KMS-11 (cell line): Measurements from ENCODE around the gene BBLN.

Experiments
- H2AFZ ChIP-seq: fragments of 200-600 bp; sonication (generic); 2 replicates; pipeline ENCODE4 v1.6.1; 2016; ENCODE audit warnings: antibody characterized with exemption, mixed run types, low read depth
- H3K27ac ChIP-seq: fragments of 200-600 bp; sonication (generic); 2 replicates; pipeline ENCODE4 v1.6.1; 2016; ENCODE audit warnings: mild to moderate bottlenecking, mixed run types
- H3K27me3 ChIP-seq: fragments of 200-600 bp; sonication (generic); 2 replicates; pipeline ENCODE4 v1.6.1; 2017; ENCODE audit warnings: mild to moderate bottlenecking, low read depth, mixed run types, moderate library complexity; ENCODE audit not compliant: insufficient read depth
- H3K36me3 ChIP-seq: fragments of 200-600 bp; sonication (generic); 2 replicates; pipeline ENCODE4 v1.6.1; 2017; ENCODE audit warnings: mild to moderate bottlenecking, mixed run types; ENCODE audit not compliant: insufficient read depth
- H3K4me1 ChIP-seq: fragments of 200-600 bp; sonication (generic); 2 replicates; pipeline ENCODE4 v1.6.1; 2016; ENCODE audit warnings: mild to moderate bottlenecking, low read depth, mixed run types; ENCODE audit not compliant: poor library complexity, severe bottlenecking
- H3K4me2 ChIP-seq: fragments of 200-600 bp; sonication (generic); 2 replicates; pipeline ENCODE4 v1.7.0; 2016; ENCODE audit warnings: mild to moderate bottlenecking, mixed run types
- H3K4me3 ChIP-seq: fragments of 200-600 bp; sonication (generic); IDR thresholded peaks from 2 replicates; pipeline ENCODE4 v1.6.1; 2017; ENCODE audit warnings: low read depth, low read length, mixed read lengths; ENCODE audit not compliant: insufficient read depth
- H3K79me2 ChIP-seq: fragments of 200-600 bp; sonication (generic); 2 replicates; pipeline ENCODE4 v1.6.1; 2016; ENCODE audit warnings: low read depth, mixed run types; ENCODE audit not compliant: insufficient read depth
- H3K9ac ChIP-seq: fragments of 200-600 bp; sonication (generic); 2 replicates; pipeline ENCODE4 v1.6.1; 2016; ENCODE audit warnings: mild to moderate bottlenecking, mixed run types
- H4K20me1 ChIP-seq: fragments of 200-600 bp; sonication (generic); 2 replicates; pipeline ENCODE4 v1.6.1; 2016; ENCODE audit warnings: mild to moderate bottlenecking, mixed run types; ENCODE audit not compliant: insufficient read depth
- TF ChIP-seq, protein P1 (sequence below): fragments of 200-600 bp; sonication (generic); conservative IDR thresholded peaks from 2 replicates; pipeline ENCODE4 v1.6.1; 2017; ENCODE audit warnings: low read depth, mild to moderate bottlenecking, antibody characterized with exemption, low read length, moderate library complexity, mixed read lengths

Gene BBLN

DNA sequence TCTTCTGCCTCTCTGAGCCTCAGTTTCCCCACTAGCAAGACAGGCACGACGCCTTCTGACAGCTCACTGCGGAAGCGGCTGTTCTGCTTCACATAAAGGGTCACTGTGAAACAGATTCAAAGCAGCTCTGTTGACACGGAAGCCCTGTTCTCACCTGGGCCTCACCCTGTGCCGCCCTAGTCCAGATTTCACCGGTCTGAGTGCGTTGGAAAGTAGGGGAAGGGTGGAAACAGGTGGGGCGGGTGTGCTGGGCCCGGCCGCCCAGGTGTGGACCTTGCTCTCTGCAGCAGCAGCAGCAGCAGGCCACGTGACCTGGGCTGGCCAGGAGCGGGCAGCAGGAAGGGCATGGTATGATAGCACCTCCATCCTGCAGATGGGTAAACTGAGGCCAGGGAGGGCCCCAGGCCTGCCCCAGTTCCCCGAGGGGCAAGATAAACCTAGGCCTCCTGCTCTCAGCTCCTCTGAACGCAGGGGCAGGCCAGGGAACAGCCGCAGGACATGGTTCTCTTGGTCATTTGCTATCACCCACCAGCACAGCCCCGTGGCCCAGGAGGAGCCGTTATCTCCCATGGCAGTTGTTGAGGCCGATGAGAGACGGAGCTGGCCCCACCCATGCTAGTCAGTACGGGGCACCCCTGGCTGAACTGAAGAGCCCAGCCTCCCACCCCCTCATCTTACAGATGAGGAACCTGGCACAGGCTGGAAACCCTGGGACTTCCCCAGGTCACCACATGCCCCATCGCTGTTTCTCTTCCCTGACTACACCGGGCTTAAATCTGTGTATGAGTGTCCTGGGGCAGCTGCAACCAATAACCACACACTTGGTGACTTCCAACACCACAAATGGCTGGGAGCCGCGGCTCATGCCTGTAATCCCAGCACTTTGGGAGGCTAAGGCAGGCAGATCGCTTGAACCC is 44.6 kb upstream of the BBLN start:
- H4K20me1 ChIP-seq = no peaks in the 10 kb centered on the region
- H3K4me1 ChIP-seq = peaks cover 26% of the 10 kb centered on the region

DNA sequence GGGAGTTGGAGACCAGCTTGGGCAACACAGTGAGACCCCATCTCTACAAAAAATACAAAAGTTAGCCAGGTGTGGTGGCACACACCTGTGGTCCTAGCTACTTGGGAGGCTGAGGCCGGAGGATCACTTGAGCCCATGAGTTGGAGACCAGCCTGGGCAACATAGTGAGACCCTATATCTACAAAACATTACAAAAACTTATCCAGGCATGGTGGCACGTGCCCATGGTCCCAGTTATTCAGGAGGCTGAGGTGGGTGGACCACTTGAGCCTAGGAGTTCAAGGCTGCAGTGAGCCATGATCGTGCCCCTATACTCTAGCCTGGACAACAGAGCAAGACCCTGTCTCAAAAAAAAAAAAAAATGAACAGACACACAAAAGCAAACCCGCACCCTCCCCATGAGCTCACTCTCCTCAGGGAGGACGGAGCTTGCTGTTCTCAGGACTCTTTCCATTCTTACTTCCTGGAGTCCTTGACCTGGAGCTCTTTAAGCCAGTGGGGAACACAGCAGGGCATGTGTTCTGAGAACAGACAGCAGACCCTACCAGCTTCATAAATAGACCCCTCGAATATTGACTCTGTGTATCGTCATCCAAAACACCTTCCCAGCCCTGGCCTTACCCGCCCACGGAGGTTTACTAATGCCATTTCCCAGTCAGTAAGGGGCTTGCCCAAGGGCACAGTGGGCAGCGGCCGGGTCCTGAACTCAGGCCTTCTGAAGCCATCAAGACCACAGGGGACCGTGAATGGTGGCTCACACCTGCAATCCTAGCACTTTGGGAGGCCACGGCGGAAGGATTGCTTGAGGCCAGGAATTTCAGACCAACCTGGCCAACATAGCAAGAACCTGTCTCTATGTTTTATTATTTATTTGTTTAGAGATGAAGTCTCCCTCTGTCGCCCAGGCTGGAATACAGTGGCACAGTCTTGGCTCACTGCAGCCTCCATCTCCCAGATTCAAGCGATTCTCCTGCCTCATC is 43.7 kb upstream of the BBLN start:
- TF ChIP-seq, protein P1, sequence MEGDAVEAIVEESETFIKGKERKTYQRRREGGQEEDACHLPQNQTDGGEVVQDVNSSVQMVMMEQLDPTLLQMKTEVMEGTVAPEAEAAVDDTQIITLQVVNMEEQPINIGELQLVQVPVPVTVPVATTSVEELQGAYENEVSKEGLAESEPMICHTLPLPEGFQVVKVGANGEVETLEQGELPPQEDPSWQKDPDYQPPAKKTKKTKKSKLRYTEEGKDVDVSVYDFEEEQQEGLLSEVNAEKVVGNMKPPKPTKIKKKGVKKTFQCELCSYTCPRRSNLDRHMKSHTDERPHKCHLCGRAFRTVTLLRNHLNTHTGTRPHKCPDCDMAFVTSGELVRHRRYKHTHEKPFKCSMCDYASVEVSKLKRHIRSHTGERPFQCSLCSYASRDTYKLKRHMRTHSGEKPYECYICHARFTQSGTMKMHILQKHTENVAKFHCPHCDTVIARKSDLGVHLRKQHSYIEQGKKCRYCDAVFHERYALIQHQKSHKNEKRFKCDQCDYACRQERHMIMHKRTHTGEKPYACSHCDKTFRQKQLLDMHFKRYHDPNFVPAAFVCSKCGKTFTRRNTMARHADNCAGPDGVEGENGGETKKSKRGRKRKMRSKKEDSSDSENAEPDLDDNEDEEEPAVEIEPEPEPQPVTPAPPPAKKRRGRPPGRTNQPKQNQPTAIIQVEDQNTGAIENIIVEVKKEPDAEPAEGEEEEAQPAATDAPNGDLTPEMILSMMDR = no peak
- H3K4me1 ChIP-seq = peaks cover 26% of the 10 kb centered on the region
- no peaks in the 10 kb centered on the region for H3K79me2 ChIP-seq
- H3K4me2 ChIP-seq = peak overlapping the region; percentile 40; the same call in 1 of the 2 replicates
- no peaks in the 10 kb centered on the region for H3K27me3 ChIP-seq
- H3K4me3 ChIP-seq = no peak overlapping the region
- no peak overlapping the region for H3K9ac ChIP-seq
- no peaks in the 10 kb centered on the region for H4K20me1 ChIP-seq
- H3K36me3 ChIP-seq = no peaks in the 10 kb centered on the region
- H2AFZ ChIP-seq = no peak overlapping the region
- peak overlapping the region; percentile 53 for H3K27ac ChIP-seq

More for the DNA sequence above, 44.6 kb upstream of the BBLN start:
- Histone ChIP-seq H3K79me2 (no peaks in the 10 kb centered on the region), H3K4me3 (no peak overlapping the region), H2AFZ (no peak overlapping the region), H3K9ac (no peak overlapping the region), H3K27me3 (no peaks in the 10 kb centered on the region), H3K27ac (peak overlapping the region; percentile 53), H3K36me3 (no peaks in the 10 kb centered on the region), H3K4me2 (peak overlapping the region; percentile 40; the same call in 1 of the 2 replicates)
- TF ChIP-seq, protein P1 = no peak

DNA sequence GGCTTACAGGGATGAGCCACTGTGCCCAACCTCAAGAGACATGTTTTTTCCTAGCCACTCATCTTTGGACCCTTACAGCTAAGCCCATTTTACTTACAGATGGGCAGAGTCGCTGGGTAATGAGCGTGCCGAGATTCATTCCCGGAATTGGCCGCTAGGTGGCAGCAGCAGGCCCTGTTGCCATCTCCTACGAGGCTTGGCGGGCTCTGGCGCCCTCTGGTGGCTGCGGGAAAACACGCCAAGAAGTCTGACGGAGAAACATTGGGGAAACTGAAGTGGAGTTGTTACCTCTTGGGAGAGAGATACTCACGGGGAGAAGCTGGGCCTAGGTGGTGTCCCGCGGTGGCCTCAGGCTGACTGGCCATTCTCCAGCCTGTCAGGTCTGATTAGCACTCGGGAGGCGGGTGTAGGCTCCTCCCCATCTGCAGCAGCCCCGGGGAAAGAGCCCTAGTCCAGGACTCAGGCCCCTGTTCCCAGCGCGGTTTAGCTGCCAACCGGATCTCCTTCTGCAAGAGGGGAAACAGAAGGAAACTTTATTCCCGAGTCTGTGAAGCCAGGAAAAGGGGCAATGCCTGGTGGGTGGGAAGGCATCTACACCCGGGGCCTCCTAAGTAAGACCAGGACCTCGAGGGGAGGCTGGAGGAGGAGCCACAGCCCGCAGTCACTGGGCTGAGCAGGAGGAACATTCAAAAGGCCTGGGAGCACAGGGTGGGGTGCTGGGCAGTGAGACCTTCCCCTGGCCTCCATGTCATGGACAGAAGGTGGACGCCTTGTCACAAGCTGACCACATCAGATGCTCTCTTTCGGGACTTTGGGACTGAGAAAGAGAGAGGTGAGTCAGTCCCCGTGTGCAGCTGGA is 42.2 kb upstream of the BBLN start:
- peaks cover 26% of the 10 kb centered on the region for H3K4me1 ChIP-seq
- no peak overlapping the region for H2AFZ ChIP-seq
- TF ChIP-seq, protein P1 = peak; percentile 99
- no peak overlapping the region for H3K9ac ChIP-seq
- H3K27ac ChIP-seq = no peak overlapping the region
- no peaks in the 10 kb centered on the region for H3K27me3 ChIP-seq
- no peaks in the 10 kb centered on the region for H3K79me2 ChIP-seq
- no peaks in the 10 kb centered on the region for H4K20me1 ChIP-seq
- H3K36me3 ChIP-seq = no peaks in the 10 kb centered on the region
- no peak overlapping the region for H3K4me2 ChIP-seq
- no peak overlapping the region for H3K4me3 ChIP-seq

DNA sequence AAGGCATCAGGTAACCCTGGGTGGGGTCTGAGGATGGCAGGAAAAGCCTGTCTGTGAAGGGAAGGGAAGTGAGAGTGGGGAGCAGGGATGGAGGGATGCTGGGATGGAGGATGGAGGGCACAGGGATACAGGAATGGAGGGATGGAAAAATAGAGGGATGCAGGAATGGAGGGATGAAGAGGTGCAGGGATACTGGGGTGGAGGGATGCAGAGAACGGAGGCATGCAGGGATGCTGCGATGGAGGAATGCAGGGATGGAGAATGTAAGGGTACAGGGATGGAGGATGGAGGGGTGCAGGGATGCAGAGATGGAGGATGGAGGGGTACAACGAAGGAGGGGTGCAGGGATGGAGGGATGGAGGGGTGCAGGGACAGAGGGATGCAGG is 41.6 kb upstream of the BBLN start:
- TF ChIP-seq, protein P1 = no peak
- Histone ChIP-seq H2AFZ (no peak overlapping the region), H3K79me2 (no peaks in the 10 kb centered on the region), H3K27ac (no peak overlapping the region), H4K20me1 (no peaks in the 10 kb centered on the region), H3K4me1 (peaks cover 26% of the 10 kb centered on the region), H3K4me2 (no peak overlapping the region), H3K36me3 (no peaks in the 10 kb centered on the region), H3K27me3 (no peaks in the 10 kb centered on the region), H3K9ac (no peak overlapping the region), H3K4me3 (no peak overlapping the region)
